Stomach (tissue), 9 donors: ENCODE results near the gene FBXO38. TPM values are rescaled to one million over a fixed set of nuclear protein-coding genes. Genes with fewer than 3 reads are reported as not detected.

Source experiments
- DNase-seq, 2 donors: peaks; one replicate each; pipeline versions ENCODE4 v3.0.0 to v3.0.0-alpha.2; 2013 to 2019
- H3K27ac ChIP-seq, 5 donors: fragments of 200-600 bp in 4 of 5; sonication (generic) in 4 of 5; one replicate each; pipeline ENCODE4 v1.5.1; 2013 to 2019; ENCODE audit warnings: mild to moderate bottlenecking in 1 of 5, moderate library complexity in 1 of 5
- H3K27me3 ChIP-seq, 3 donors: fragments of 200-600 bp; sonication (generic); one replicate each; pipeline ENCODE4 v1.5.1; 2017 to 2019; ENCODE audit warnings: mixed run types in 1 of 3
- H3K36me3 ChIP-seq, 4 donors: fragments of 200-600 bp; sonication (generic); 1 replicate in 3 of 4; 2 replicates in 1 of 4; pipeline ENCODE4 v1.5.1; 2016 to 2019
- H3K4me1 ChIP-seq, 4 donors: fragments of 200-600 bp; sonication (generic); one replicate each; pipeline ENCODE4 v1.5.1; 2016 to 2019
- H3K4me3 ChIP-seq, 4 donors: fragments of 200-600 bp; sonication (generic) in 3 of 4; one replicate each; pipeline ENCODE4 v1.5.1; 2016 to 2019; ENCODE audit warnings: mild to moderate bottlenecking in 1 of 4
- H3K9me3 ChIP-seq, 4 donors: fragments of 200-600 bp; sonication (generic); one replicate each; pipeline ENCODE4 v1.5.1; 2016 to 2019
- CTCF ChIP-seq, 7 experiments: fragments of 450-650 bp in 4 of 7; fragments of 200-600 bp in 3 of 7; sonication (generic) in 3 of 7; IDR thresholded peaks; one replicate each; pipeline ENCODE4 v1.5.1; 2016 to 2019; ENCODE audit warnings: antibody characterized with exemption in 7 of 7, control low read depth in 2 of 7, mild to moderate bottlenecking in 1 of 7
- EP300 ChIP-seq: sonication (generic); formaldehyde crosslinking; IDR thresholded peaks from one replicate; pipeline ENCODE4 v1.6.1; 2017; ENCODE audit warnings: antibody characterized with exemption
- POLR2A ChIP-seq, 4 donors: fragments of 450-650 bp; IDR thresholded peaks; one replicate each; pipeline ENCODE4 v1.6.1; 2016; ENCODE audit warnings: antibody characterized with exemption in 4 of 4, control low read depth in 2 of 4, mild to moderate bottlenecking in 1 of 4, moderate library complexity in 1 of 4
- POLR2AphosphoS5 ChIP-seq, 3 donors: sonication (generic); formaldehyde crosslinking; IDR thresholded peaks; one replicate each; pipeline ENCODE4 v1.6.1; 2016; ENCODE audit warnings: antibody characterized with exemption in 3 of 3
- WGBS, 5 donors: extraction: QIAGEN DNeasy Blood & Tissue Kit in 3 of 5; methylation state at CpG; one replicate each; pipeline versions ENCODE4 v1.1.5 to v1.1.7; 2013 to 2018; 5-methylcytosine and 5-hydroxymethylcytosine counted together
- intact Hi-C: fragments of 100-400 bp; cut with DNase I; formaldehyde crosslinking; loops from one replicate; pipeline ENCODE4 v1.15.1; 2023; ENCODE audit warnings: low total_unique reads
- polyA plus RNA-seq, 3 donors: library from polyadenylated mRNA; stranded (reverse); fragments of 200-250 nt; gene quantifications; one replicate each; pipeline ENCODE4 v1.2.3, GENCODE V29; 2013
- total RNA-seq, 5 donors: library from RNA; depleted of rRNA; stranded (reverse); fragments of >200 nt; gene quantifications; one replicate each; pipeline versions ENCODE4 v1.1.0 to v1.2.3, GENCODE V29; 2014 to 2016
- donor health status: healthy with polysubstance abuse.
- donor health status: Bipolar disorder and iron deficiency.
- donor health status: healthy.

The FBXO38 gene
- total and polyA plus RNA-seq, 8 donors: 10.7 to 119 (median 16.6) TPM

GRCh38 chr5:148395031-148395430 is 11.3 kb downstream of the FBXO38 start:
- Histone ChIP-seq H3K27ac (no peak overlapping the region), H3K27me3 (no peaks in the 10 kb centered on the region), H3K4me3 (no peak overlapping the region), H3K4me1 (peaks cover 26 to 98% (median 53%) of the 10 kb centered on the region in 4 donors), H3K9me3 (no peaks in the 10 kb centered on the region), H3K36me3 (peaks cover 10 to 42% (median 35%) of the 10 kb centered on the region in 4 donors)
- WGBS, 5 donors: 48 to 77% (median 51%) methylated on average over 2 of the region's 2 CpGs
- intact Hi-C loops: no loop called here
- TF ChIP-seq CTCF (IDR thresholded peaks at IDR 0.05) (no peak), POLR2AphosphoS5 (IDR thresholded peaks at IDR 0.05) (no peak), EP300 (no peak), POLR2A (IDR thresholded peaks at IDR 0.05) (no peak)
- DNase-seq: no peak

- TF ChIP-seq POLR2AphosphoS5 (IDR thresholded peaks at IDR 0.05) (peak in 1 of 3 donors; percentile 2), EP300 (no peak)
- Histone ChIP-seq H3K4me3 (no peak overlapping the region), H3K27me3 (no peaks in the 10 kb centered on the region), H3K36me3 (peaks cover 21 to 72% (median 65%) of the 10 kb centered on the region in 4 donors), H3K27ac (peak overlapping the region; percentile 15 to 86 (median 52)), H3K4me1 (peaks cover 15 to 93% (median 37%) of the 10 kb centered on the region in 4 donors), H3K9me3 (no peaks in the 10 kb centered on the region)
- WGBS, 5 donors: 28 to 50% (median 39%) methylated on average over 3 of the region's 3 CpGs
- intact Hi-C loops: no loop called here
- peak in 1 of 2 donors; percentile 64 for DNase-seq
Observed at GRCh38 chr5:148397968-148398595, 14.3 kb downstream of the FBXO38 start.

GRCh38 chr5:148398698-148399121 is 15.0 kb downstream of the FBXO38 start:
- WGBS, 5 donors: 33 to 56% (median 49%) methylated on average over 5 of the region's 5 CpGs
- intact Hi-C loops: no loop called here
- H3K27ac ChIP-seq: peak overlapping the region in 3 of 5 donors; percentile 36 to 68 (median 52)
- DNase-seq: peak in 1 of 2 donors; percentile 56
- H3K27me3 ChIP-seq: no peaks in the 10 kb centered on the region
- no peak overlapping the region for H3K4me3 ChIP-seq
- peaks cover 21 to 78% (median 71%) of the 10 kb centered on the region in 4 donors for H3K36me3 ChIP-seq
- TF ChIP-seq EP300 (no peak), CTCF (IDR thresholded peaks at IDR 0.05) (peak in 1 of 7 experiments; percentile 6), POLR2AphosphoS5 (IDR thresholded peaks at IDR 0.05) (peak in 1 of 3 donors; percentile 12)
- H3K4me1 ChIP-seq: peaks cover 15 to 93% (median 31%) of the 10 kb centered on the region in 4 donors
- H3K9me3 ChIP-seq: no peaks in the 10 kb centered on the region

- H3K9me3 ChIP-seq: no peaks in the 10 kb centered on the region
- DNase-seq: no peak
- WGBS, 5 donors: 43 to 64% (median 50%) methylated on average over 2 of the region's 2 CpGs
- peaks cover 5 to 68% (median 17%) of the 10 kb centered on the region in 4 donors for H3K4me1 ChIP-seq
- TF ChIP-seq POLR2A (IDR thresholded peaks at IDR 0.05) (no peak), POLR2AphosphoS5 (IDR thresholded peaks at IDR 0.05) (no peak), CTCF (IDR thresholded peaks at IDR 0.05) (no peak), EP300 (no peak)
- H3K27me3 ChIP-seq: no peaks in the 10 kb centered on the region
- H3K27ac ChIP-seq: peak overlapping the region; percentile 18 to 61 (median 45)
- H3K36me3 ChIP-seq: peaks cover 36 to 87% (median 81%) of the 10 kb centered on the region in 4 donors
- H3K4me3 ChIP-seq: no peak overlapping the region
- intact Hi-C loops: no loop called here
Observed at GRCh38 chr5:148401604-148402003, 17.8 kb downstream of the FBXO38 start.

GRCh38 chr5:148403344-148403743 is 19.6 kb downstream of the FBXO38 start:
- intact Hi-C loops: no loop called here
- H3K4me1 ChIP-seq: peaks cover 0 to 51% (median 9%) of the 10 kb centered on the region in 4 donors
- no peak for DNase-seq
- no peaks in the 10 kb centered on the region for H3K27me3 ChIP-seq
- H3K9me3 ChIP-seq: no peaks in the 10 kb centered on the region
- no peak for TF ChIP-seq POLR2AphosphoS5 (IDR thresholded peaks at IDR 0.05)
- TF ChIP-seq CTCF (IDR thresholded peaks at IDR 0.05): no peak
- no peak for TF ChIP-seq POLR2A (IDR thresholded peaks at IDR 0.05)
- TF ChIP-seq EP300: no peak
- peaks cover 37 to 100% (median 96%) of the 10 kb centered on the region in 4 donors for H3K36me3 ChIP-seq
- no peak overlapping the region for H3K4me3 ChIP-seq
- peak overlapping the region in 1 of 5 donors; percentile 61 for H3K27ac ChIP-seq
